Measurements from ENCODE around the gene GPR137B.

Gene GPR137B

GRCh38 chr1:236117710-236118109 is 24.6 kb upstream of the GPR137B start:
- no peak for DNase-seq

- DNase-seq = no peak
Measured at GRCh38 chr1:236119943-236120484, 22.3 kb upstream of the GPR137B start.

- DNase-seq = no peak
Measured at GRCh38 chr1:236120721-236121153, 21.6 kb upstream of the GPR137B start.

- no peak for DNase-seq
Measured at GRCh38 chr1:236122176-236122575, 20.2 kb upstream of the GPR137B start.

- no peak for DNase-seq
Measured at GRCh38 chr1:236123563-236123962, 18.8 kb upstream of the GPR137B start.

GRCh38 chr1:236124965-236125364 is 17.4 kb upstream of the GPR137B start:
- no peak for DNase-seq

DNA sequence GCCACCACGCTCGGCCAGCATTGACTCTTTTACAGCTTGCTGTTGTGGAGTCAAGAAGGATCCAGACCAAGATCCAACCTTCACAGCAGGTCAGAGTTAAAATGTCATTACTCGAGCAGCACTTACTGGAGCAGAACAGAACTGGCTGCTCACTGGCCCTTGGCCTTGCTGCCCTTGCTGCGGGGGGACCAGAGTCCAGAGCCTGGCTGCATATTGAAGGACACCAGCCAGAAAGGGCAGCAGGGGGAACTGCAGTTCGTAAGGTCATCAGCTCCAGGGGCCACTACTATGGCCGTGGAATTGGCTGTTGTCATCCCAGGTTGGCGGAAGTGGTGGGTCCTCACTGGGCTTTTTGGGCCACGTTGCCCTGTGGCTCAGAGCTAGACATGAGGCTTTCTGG is 15.3 kb upstream of the GPR137B start:
- no peak for DNase-seq

DNA sequence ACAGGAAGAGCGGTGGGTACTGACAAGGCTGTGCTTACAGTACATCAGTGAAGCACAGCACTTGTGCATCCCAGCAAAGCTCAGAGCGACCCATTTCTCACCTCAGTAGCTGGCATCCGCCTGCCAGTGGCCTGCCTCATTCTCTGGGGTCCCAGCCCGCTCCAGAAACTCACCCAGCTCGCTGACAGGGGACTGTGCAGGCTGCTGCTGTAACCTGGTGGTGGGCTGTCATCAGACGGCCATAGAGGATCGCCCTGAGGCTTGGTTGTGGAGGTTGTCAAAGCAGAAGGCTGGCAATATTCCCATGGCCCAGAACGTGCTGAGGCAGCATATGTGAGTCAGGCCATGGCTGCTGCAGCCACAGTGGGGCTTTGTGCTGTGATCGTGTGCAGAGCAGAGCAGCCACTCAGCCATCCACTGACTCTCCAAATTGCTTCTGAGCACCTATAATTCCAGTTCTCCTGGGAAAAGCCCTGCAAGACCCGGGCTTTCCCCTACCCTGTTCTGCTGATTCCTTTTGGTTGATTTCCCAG is 13.6 kb upstream of the GPR137B start:
- no peak for DNase-seq

DNA sequence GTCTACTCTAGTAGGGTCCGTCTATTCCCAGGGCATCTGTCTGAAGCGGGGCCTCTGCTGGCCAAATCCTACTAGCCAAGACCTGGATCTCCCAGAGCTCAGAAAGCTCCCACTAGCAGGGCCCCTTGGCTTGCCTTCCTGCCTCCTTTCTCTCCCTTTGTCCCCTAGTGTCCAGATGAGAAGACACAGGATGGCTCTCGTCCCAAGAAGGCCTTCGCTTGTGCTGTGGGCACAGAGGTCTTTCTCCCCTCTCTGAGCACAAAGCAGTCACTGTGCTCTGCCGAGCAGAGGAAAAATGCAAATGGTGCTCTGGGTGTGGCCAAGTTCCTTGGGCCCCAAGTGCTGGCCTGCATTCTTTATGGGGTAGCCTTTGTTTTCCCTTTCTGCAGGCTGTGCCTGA is 13.0 kb upstream of the GPR137B start:
- DNase-seq = no peak

- no peak for DNase-seq
Measured at GRCh38 chr1:236130372-236130771, 12.0 kb upstream of the GPR137B start.

DNA sequence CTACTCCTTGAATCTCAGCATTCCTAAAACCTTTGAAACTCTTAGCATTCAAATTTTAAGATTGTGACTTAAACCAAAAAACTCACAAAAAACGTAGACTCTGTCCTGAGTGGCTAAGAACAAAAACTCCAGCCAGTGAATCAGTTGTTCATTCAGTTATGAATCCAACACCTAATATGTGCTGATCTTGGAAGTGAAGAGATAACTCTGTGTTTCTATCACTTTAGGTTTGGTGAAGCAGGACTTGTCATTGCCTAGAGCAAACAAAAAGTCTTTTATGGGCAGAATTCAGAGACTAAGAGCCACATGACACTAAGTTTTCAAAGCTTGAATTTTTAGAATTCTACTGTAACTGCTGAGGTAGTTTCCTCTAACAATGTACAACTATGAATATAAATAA is 10.4 kb upstream of the GPR137B start:
- DNase-seq = no peak

- DNase-seq = no peak
Measured at GRCh38 chr1:236132420-236133046, 9.8 kb upstream of the GPR137B start.

GRCh38 chr1:236133339-236133738 is 9.0 kb upstream of the GPR137B start:
- DNase-seq = no peak

GRCh38 chr1:236133802-236134201 is 8.5 kb upstream of the GPR137B start:
- DNase-seq = no peak

- DNase-seq = no peak
Measured at GRCh38 chr1:236137285-236137852, 5.0 kb upstream of the GPR137B start.

- no peak for DNase-seq
Measured at GRCh38 chr1:236139495-236139894, 2.8 kb upstream of the GPR137B start.

DNA sequence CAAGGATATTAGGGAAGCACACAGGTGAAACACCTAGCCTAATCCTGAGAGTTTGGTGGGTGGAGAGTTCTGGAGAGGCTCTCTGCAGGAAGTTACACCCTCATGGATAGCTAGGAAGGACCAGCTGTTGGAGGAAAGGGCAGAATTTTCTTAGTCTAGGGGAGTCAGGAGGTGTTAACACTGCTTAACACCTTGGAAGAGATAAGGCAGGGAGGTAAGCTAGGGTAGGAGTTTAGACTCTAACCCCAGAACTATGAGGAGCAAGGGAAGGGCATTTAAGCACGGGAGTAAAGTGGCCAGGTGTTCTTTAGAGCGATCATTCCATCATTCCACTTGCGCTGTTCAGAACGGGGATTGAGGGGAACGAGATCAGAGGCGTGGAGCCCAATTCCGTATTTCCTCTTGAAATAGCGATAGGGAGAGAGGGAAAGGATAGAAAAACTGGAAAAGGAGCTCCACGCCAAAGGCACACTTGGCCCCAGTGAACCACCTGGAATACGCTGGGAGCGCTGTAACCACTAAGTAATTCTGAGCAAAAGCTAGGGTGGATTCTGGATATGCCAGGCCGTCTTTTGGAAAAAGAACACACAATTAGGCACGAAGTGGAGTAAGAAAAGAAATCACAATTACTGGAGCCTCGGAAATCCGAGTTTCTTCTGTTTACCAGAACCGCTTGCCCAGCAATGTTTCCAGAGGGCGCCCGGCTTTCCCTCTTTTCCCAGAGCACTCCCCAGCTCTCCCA is 1.5 kb upstream of the GPR137B start:
- DNase-seq = no peak

DNA sequence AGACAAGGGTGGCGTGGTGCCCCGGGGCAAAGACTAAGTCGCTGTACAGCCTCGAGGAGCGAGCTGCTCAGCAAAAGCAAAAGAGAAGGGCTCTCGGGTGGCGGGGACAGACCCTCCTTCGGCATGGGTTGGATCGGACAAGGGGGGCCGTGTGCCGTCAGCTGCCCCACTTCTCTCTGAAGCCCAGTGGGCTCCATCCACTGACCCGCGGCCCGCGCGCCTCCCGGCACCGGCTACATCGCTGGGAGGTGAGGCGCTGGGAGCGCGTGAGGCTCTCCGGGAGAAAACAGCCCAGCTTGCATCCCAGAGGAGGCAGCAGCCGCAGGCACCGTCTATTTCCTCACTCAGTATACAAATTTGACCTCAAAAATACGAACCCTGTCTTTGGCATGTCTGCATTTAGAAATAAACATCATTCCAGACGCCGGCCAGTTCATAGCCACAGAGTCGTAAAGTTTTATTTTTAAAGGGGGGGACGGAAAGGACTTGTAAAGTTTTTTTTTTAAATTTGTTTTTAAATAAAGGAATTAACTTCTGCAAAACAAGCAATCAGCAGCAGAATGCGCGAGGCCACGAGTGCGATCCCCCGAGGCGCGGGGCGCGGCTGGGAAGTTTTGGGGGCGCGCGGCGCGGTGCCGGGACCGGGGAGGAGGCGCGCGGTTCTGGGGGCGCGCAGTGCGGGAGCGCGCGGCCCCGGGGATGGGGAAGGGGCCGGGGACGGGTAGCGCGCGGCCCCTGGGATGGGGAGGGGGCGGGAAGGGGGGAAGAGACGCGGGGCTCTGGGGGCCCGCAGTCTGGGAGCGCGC is 689 bp upstream of the GPR137B start:
- peak; percentile 1 for DNase-seq

DNA sequence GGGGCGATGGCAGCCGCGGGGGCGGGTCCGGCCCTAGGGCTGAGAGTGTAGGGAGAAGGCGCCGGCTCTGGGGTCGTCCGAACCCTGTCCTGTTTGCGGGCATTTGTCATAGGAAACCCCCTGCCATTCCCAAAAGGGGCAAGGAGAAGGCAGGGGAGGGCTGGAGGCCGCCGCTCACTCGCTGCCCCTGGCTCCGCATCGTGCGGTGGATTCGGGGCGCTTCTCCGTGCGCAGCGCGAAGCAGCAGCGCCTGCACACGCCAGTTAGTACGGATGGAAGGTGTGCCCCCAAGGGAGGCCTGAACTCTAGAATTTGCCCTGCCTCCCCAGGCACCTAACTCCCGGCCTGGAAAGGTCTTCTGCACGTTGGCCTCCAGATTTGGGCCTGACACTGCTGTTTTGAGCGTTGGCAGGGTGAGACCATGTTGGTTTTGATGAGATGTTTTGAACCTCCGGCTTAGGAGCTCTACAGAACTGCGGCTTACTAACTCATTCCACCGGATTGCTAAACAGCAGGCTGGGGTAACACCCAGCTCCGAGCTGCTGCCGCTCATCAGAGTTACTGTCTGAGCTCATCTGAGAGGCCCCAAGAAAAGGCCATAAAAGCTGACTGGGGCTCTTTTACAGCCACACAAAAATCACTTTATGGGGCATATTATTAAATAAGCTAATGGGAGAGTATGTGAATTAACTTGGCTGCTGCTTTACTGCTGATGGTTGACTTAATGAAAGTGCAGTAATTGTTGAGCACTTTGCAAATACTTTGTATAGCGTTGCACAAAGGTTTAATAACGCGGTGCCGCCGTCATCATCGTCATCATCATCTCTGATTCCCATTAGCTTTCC is 987 bp downstream of the GPR137B start:
- peak; percentile 1 for DNase-seq

DNA sequence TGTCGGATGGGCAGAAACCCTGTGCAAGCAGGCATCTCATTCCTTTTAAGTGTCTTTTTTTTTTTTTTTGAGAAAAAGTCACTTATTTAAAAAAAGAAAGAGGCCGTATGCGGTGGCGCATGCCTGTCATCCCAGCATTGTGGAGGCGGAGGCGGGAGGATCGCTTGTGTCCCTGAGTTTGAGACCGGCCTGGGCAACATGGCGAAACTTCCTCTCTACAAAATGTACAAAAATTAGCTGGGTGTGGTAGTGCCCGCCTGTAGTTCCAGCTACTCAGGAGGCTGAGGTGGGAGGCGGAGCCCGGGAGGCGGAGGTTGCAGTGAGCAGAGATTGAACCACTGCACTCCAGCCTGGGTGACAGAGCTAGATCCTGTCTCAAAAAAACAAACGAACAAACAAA is 1.7 kb downstream of the GPR137B start:
- no peak for DNase-seq

DNA sequence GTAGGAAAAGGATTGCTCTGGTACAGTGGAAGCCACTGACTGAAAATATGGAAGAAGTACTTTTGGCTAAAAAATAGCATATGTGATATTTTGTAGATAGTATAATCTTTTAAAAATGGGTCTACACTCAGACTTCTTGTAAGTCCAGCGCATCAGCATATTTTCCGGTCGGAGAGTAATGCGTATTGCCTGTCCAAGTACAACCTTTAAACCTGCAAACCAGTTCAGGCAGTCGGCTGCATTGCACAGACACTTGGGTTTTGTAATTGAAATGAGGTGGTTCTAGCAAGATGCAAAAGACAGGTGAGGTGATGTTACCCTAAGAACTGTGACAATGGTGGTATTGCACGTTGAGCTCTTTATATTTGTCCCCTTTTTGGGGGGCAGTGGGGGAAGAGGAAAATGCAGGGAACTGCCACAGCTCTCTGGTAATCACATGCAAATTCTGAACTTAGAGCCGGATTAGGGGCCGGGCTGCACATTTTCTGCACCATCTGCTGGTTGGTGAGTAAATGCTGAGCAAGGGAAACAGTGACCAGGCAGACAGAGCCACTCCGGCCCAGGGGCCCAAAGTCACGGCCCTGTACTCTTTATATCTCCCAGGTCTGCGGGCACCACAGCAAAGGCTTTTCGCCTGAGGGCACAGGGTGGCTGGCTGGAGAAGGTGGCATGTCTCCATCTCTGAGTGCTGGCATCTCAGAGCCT is 2.3 kb downstream of the GPR137B start:
- DNase-seq = no peak

All from NCI-H226 (cell line).